PC-3 (cell line): Measurements from ENCODE around the gene LTC4S. TPM values are rescaled to one million over a fixed set of nuclear protein-coding genes. Genes with fewer than 3 reads are reported as not detected.

Experiments used
- ATAC-seq: fragments of 200-7000 bp; cut with Tn5 transposase; 2 replicates; pipeline ENCODE4 v1.9.1; 2020; ENCODE audit warnings: mild to moderate bottlenecking, moderate library complexity
- BruUV-seq: library from RNA; stranded (reverse); fragments of 400-500 nt; replicated peaks from 2 replicates; lab custom pipeline; 2021; lab: Mats Ljungman, UMichigan
- CTCF ChIA-PET: fragments of 300-600 bp; sonication (Branson Sonifier 250); formaldehyde crosslinking; loops from one replicate; lab custom pipeline; 2022; ENCODE audit warnings: antibody characterized with exemption; lab: Charles Lee
- POLR2A ChIA-PET: fragments of 300-600 bp; sonication (Branson Sonifier 250); formaldehyde crosslinking; loops from one replicate; lab custom pipeline; 2022; ENCODE audit warnings: antibody characterized with exemption; ENCODE audit not compliant: unreplicated experiment; lab: Charles Lee
- DNase-seq: peaks from one replicate; pipeline ENCODE4 v3.0.0-alpha.2; 2015
- H2AFZ ChIP-seq: fragments of 300-600 bp; sonication (generic); 2 replicates; pipeline ENCODE4 v1.6.0; 2016; ENCODE audit warnings: antibody characterized with exemption, low read length
- H3F3A ChIP-seq: fragments of 300-600 bp; sonication (generic); one replicate; pipeline ENCODE4 v1.6.0; 2017; ENCODE audit warnings: antibody characterized with exemption, low read length, control low read depth, mild to moderate bottlenecking; ENCODE audit not compliant: unreplicated experiment
- H3K27ac ChIP-seq: fragments of 300-600 bp; sonication (generic); 2 replicates; pipeline ENCODE4 v1.5.1; 2016; ENCODE audit warnings: mild to moderate bottlenecking, low read length
- H3K27me3 ChIP-seq: fragments of 300-600 bp; sonication (generic); 2 replicates; pipeline ENCODE4 v1.6.1; 2016; ENCODE audit warnings: low read length, mixed read lengths
- H3K36me3 ChIP-seq: fragments of 300-600 bp; sonication (generic); 2 replicates; pipeline ENCODE4 v1.6.1; 2016; ENCODE audit warnings: low read depth, mixed run types, low read length, mixed read lengths
- H3K4me1 ChIP-seq: fragments of 300-600 bp; sonication (generic); 2 replicates; pipeline ENCODE4 v1.5.1; 2016; ENCODE audit warnings: low read length; ENCODE audit not compliant: insufficient read depth
- H3K4me2 ChIP-seq: fragments of 300-600 bp; sonication (generic); 2 replicates; pipeline ENCODE4 v1.6.0; 2016; ENCODE audit warnings: low read length
- H3K4me3 ChIP-seq: fragments of 300-600 bp; sonication (generic); 2 replicates; pipeline ENCODE4 v1.5.1; 2016; ENCODE audit warnings: mild to moderate bottlenecking, low read length, mixed read lengths
- H3K79me2 ChIP-seq: fragments of 300-600 bp; sonication (generic); 2 replicates; pipeline ENCODE4 v1.6.1; 2017; ENCODE audit warnings: low read length, mixed read lengths
- H3K9ac ChIP-seq: fragments of 300-600 bp; sonication (generic); 2 replicates; pipeline ENCODE4 v1.6.0; 2016; ENCODE audit warnings: mild to moderate bottlenecking, low read length
- H3K9me2 ChIP-seq: fragments of 300-600 bp; sonication (generic); replicated peaks from 2 replicates; pipeline ENCODE4 v1.6.1; 2016; ENCODE audit warnings: mixed run types, low read length, mixed read lengths
- H3K9me3 ChIP-seq: fragments of 300-600 bp; sonication (generic); 2 replicates; pipeline ENCODE4 v1.6.1; 2016; ENCODE audit warnings: low read length, mixed read lengths
- H4K20me1 ChIP-seq: fragments of 300-600 bp; sonication (generic); 2 replicates; pipeline ENCODE4 v1.6.1; 2016; ENCODE audit warnings: low read length, mixed read lengths
- CTCF ChIP-seq: fragments of 300-600 bp; sonication (generic); conservative IDR thresholded peaks from 2 replicates; pipeline ENCODE4 v1.5.1; 2017; ENCODE audit warnings: antibody characterized with exemption, low read depth, mild to moderate bottlenecking, low read length
- EZH2 ChIP-seq: fragments of 300-600 bp; sonication (generic); IDR thresholded peaks from one replicate; pipeline ENCODE4 v1.6.1; 2017; ENCODE audit warnings: antibody characterized with exemption, mild to moderate bottlenecking, low read length; ENCODE audit not compliant: unreplicated experiment
- EZH2phosphoT487 ChIP-seq: fragments of 300-600 bp; sonication (generic); IDR thresholded peaks from 2 replicates; pipeline ENCODE4 v1.6.1; 2018; ENCODE audit warnings: mild to moderate bottlenecking, antibody characterized with exemption, low read length, borderline replicate concordance
- intact Hi-C: fragments of 100-400 bp; cut with micrococcal nuclease; formaldehyde crosslinking; loops from 2 replicates; pipeline ENCODE4 v1.9.0; 2023
- total RNA-seq: library from RNA; depleted of rRNA; stranded (reverse); fragments of >200 nt; gene quantifications from 2 replicates; pipeline ENCODE4 v1.2.3, GENCODE V29; 2014

Gene LTC4S
- total RNA-seq, 1 experiment from 2014 or later: 1.5 TPM

- no peak overlapping the region for H2AFZ ChIP-seq
These were observed 20.1 kb upstream of the LTC4S start for GRCh38 chr5:179773686-179774040.

GRCh38 chr5:179774442-179774841, 19.3 kb upstream of the LTC4S start:
- H3F3A ChIP-seq: no peaks in the 10 kb centered on the region
- no peak for ATAC-seq
- H3K9ac ChIP-seq: no peak overlapping the region
- ChIA-PET CTCF (no interaction called here), POLR2A (no interaction called here)
- H3K9me2 ChIP-seq: no peaks in the 10 kb centered on the region
- H3K79me2 ChIP-seq: no peaks in the 10 kb centered on the region
- no peak overlapping the region for H3K4me2 ChIP-seq
- DNase-seq: no peak
- no peaks in the 10 kb centered on the region for H4K20me1 ChIP-seq
- H3K4me3 ChIP-seq: no peak overlapping the region
- intact Hi-C loops: no loop called here
- no peaks in the 10 kb centered on the region for H3K4me1 ChIP-seq
- H3K9me3 ChIP-seq: no peaks in the 10 kb centered on the region
- no peak overlapping the region for H3K27ac ChIP-seq
- H3K36me3 ChIP-seq: peaks cover 10% of the 10 kb centered on the region
- no TSS peak for BruUV-seq
- no peak for TF ChIP-seq EZH2
- no peak for TF ChIP-seq CTCF
- TF ChIP-seq EZH2phosphoT487: no peak
- H3K27me3 ChIP-seq: no peaks in the 10 kb centered on the region
- no peak overlapping the region for H2AFZ ChIP-seq

More at GRCh38 chr5:179773686-179774040, 20.1 kb upstream of the LTC4S start:
- Histone ChIP-seq H3K9me2 (no peaks in the 10 kb centered on the region), H3K27me3 (no peaks in the 10 kb centered on the region), H3K9me3 (no peaks in the 10 kb centered on the region), H3K4me2 (no peak overlapping the region), H3K9ac (no peak overlapping the region), H3K4me3 (no peak overlapping the region), H3K27ac (no peak overlapping the region), H3K4me1 (no peaks in the 10 kb centered on the region), H3K36me3 (peaks cover 10% of the 10 kb centered on the region), H3K79me2 (no peaks in the 10 kb centered on the region), H4K20me1 (no peaks in the 10 kb centered on the region), H3F3A (no peaks in the 10 kb centered on the region)
- no peak for TF ChIP-seq CTCF
- TF ChIP-seq EZH2phosphoT487: no peak
- TF ChIP-seq EZH2: no peak
- intact Hi-C loops: no loop called here
- ATAC-seq (no peak), DNase-seq (no peak)
- no TSS peak for BruUV-seq
- ChIA-PET POLR2A (no interaction called here), CTCF (no interaction called here)

GRCh38 chr5:179776411-179776938, 17.3 kb upstream of the LTC4S start:
- Histone ChIP-seq H3K79me2 (no peaks in the 10 kb centered on the region), H3K4me3 (no peak overlapping the region), H3F3A (no peaks in the 10 kb centered on the region), H3K27ac (no peak overlapping the region), H3K27me3 (no peaks in the 10 kb centered on the region), H3K9me3 (no peaks in the 10 kb centered on the region), H2AFZ (no peak overlapping the region), H3K9me2 (no peaks in the 10 kb centered on the region), H3K4me1 (no peaks in the 10 kb centered on the region), H4K20me1 (no peaks in the 10 kb centered on the region), H3K9ac (no peak overlapping the region), H3K36me3 (peaks cover 5% of the 10 kb centered on the region; the same call in 1 of the 2 replicates), H3K4me2 (no peak overlapping the region)
- intact Hi-C loops: no loop called here
- no peak for TF ChIP-seq EZH2phosphoT487
- TF ChIP-seq EZH2: no peak
- no peak for TF ChIP-seq CTCF
- ATAC-seq (no peak), DNase-seq (no peak)
- BruUV-seq: no TSS peak
- CTCF ChIA-PET: no interaction called here
- POLR2A ChIA-PET: interaction anchor here (0.6 kb wide), 1 partner anchor 76 kb away, joined by 3 read pairs; no protein-coding TSS in a partner anchor
